ENCODE results near the gene CALN1. TPM values are rescaled to one million over a fixed set of nuclear protein-coding genes. Genes with fewer than 3 reads are reported as not detected.

CALN1 gene
- total and polyA plus RNA-seq, 9 of the 15 experiments (the other 6 are each of a cell fraction or from before 2014, with no cell fraction given), result 1.4 to 7.5 (median 3.3) TPM

DNA sequence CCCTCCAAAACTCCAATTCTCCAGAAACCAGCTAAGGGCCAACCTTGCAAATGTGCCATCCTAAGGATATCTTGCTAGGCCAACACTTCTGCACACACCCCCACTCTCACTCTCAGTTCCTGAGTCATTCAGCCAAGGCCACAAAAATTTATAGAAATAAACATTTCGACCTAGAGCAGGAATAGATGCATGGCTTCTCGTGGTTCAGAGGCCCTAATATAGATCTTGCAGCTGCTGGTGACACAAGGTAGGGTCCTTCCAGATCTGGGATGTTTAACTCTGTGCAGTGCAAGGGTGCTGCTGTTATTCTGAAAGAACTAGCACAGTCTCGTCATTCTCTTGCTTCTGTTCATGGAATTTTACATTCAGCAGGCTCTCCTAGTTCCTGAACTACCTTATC lies 369.3 kb downstream of the CALN1 start (continued):
- TF ChIP-seq CCNT2 (IDR thresholded peaks at IDR 0.05; ENCODE audit: borderline replicate concordance, extremely low read depth, insufficient read length, low read depth, low read length), result no peak

GRCh38 chr7:72040641-72041040 lies 371.5 kb downstream of the CALN1 start:
- no peak for FAIRE-seq
- POLR2A ChIA-PET, result no interaction called here
- intact Hi-C loops (cut with micrococcal nuclease), result no loop called here
- Histone ChIP-seq H3K4me2 (ENCODE audit: insufficient read depth, low read length) (no peak overlapping the region), H3K79me2 (ENCODE audit: control insufficient read depth, insufficient read depth, low read length) (no peaks in the 10 kb centered on the region), H4K20me1 (replicated peaks; ENCODE audit: control insufficient read depth, insufficient read depth, low read length) (no peaks in the 10 kb centered on the region), H3K4me1 (replicated peaks in 1 of 2; ENCODE audit: control insufficient read depth in 2 of 2, insufficient read depth in 2 of 2, low read length in 2 of 2) (no peaks in the 10 kb centered on the region), H3K36me3 (ENCODE audit: control insufficient read depth, insufficient read depth, low read length) (no peaks in the 10 kb centered on the region), H3K27ac (ENCODE audit: extremely low read depth, low read depth, low read length) (no peak overlapping the region), H3K9me3 (replicated peaks; ENCODE audit: control insufficient read depth, insufficient read depth, low read depth, low read length) (no peaks in the 10 kb centered on the region), H3K27me3 (ENCODE audit: control insufficient read depth in 2 of 2, insufficient read depth in 2 of 2, low read length in 2 of 2) (no peaks in the 10 kb centered on the region), H3K9me1 (ENCODE audit: control insufficient read depth, insufficient read depth, low read length) (no peaks in the 10 kb centered on the region), H3K9ac (ENCODE audit: insufficient read depth in 1 of 2, low read depth in 2 of 2, low read length in 2 of 2) (no peak overlapping the region), H3K4me3 (no peak overlapping the region), H2AFZ (ENCODE audit: low read depth, low read length) (no peak overlapping the region)
- 5% methylated on average over 2 of the region's 2 CpGs for WGBS (ENCODE audit: insufficient coverage, low coverage, missing lambda C conversion rate)
- CTCF ChIA-PET (ENCODE audit: low intra/inter-chr PET ratio), result no interaction called here
- ATAC-seq, result no peak
- BruUV-seq (replicated peaks), result no TSS peak
- in situ Hi-C loops (cut with MboI), result no loop called here
- TF ChIP-seq ZFP36 (IDR thresholded peaks at IDR 0.05; ENCODE audit: low read depth, low read length, partially characterized antibody), result no peak
- TF ChIP-seq, protein P1, sequence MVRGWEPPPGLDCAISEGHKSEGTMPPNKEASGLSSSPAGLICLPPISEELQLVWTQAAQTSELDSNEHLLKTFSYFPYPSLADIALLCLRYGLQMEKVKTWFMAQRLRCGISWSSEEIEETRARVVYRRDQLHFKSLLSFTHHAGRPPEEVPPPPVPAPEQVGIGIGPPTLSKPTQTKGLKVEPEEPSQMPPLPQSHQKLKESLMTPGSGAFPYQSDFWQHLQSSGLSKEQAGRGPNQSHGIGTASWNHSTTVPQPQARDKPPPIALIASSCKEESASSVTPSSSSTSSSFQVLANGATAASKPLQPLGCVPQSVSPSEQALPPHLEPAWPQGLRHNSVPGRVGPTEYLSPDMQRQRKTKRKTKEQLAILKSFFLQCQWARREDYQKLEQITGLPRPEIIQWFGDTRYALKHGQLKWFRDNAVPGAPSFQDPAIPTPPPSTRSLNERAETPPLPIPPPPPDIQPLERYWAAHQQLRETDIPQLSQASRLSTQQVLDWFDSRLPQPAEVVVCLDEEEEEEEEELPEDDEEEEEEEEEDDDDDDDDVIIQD (CRISPR knock-in tag; IDR thresholded peaks at IDR 0.05), result no peak
- DNase-seq (ENCODE audit: extremely low read depth in 1 of 4, low spot score in 3 of 4), result no peak
